ENCODE results near the gene DOCK1.

DNA sequence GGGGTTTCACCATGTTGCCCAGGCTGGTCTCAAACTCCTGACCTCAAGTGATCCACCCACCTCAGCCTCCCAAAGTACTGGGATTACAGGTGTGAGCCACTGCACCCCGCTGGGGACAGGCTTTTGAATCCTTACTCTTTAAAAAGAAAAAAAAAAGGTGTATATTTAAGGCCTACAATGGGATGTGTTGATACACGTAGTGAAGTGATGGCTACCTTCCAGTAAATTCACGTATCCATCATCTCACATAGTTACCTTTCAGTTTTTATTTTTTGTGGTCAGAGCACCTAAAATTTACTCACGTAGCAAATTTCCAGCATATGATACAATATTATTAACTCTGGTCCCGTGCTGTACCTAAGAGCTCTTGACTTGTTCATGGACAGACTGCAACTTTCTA is 410.7 kb downstream of the DOCK1 start:
- TF ChIP-seq CTCF (conservative IDR thresholded peaks at IDR 0.05 in 1 of 2, IDR thresholded peaks at IDR 0.05 in 1 of 2; ENCODE audit: low read depth in 1 of 2, low read length in 2 of 2) (no peak), EZH2 (IDR thresholded peaks at IDR 0.05; ENCODE audit: low read length, missing control alignments) (no peak)

All from fibroblast of lung (primary cell).